HG03280 (cell line): Measurements from ENCODE around the gene NOTCH1.
"Not testable (repeated sequence)": the region's sequence is repeated elsewhere in the genome, so short reads cannot be mapped to it uniquely, and the experiment has no call there.

ENCODE experiments used
- ATAC-seq: cut with Tn5 transposase; IDR thresholded peaks from one replicate; pipeline ENCODE4 v1.9.1; 2021; ENCODE audit warnings: mild to moderate bottlenecking, moderate library complexity; ENCODE audit not compliant: unreplicated experiment

The NOTCH1 gene

GRCh38 chr9:136565086-136565714 is 19.4 kb upstream of the NOTCH1 start:
- no peak for ATAC-seq

- ATAC-seq = no peak
Observed at GRCh38 chr9:136564379-136564988, 18.6 kb upstream of the NOTCH1 start.

GRCh38 chr9:136563646-136564325 is 17.9 kb upstream of the NOTCH1 start:
- no peak for ATAC-seq

GRCh38 chr9:136562746-136563495 is 17.1 kb upstream of the NOTCH1 start:
- ATAC-seq = no peak

- no peak for ATAC-seq
Observed at GRCh38 chr9:136561779-136562178, 15.9 kb upstream of the NOTCH1 start.

GRCh38 chr9:136560586-136560985 is 14.7 kb upstream of the NOTCH1 start:
- ATAC-seq = no peak

GRCh38 chr9:136559371-136559770 is 13.5 kb upstream of the NOTCH1 start:
- not testable (repeated sequence) for ATAC-seq

GRCh38 chr9:136558846-136559245 is 13.0 kb upstream of the NOTCH1 start:
- not testable (repeated sequence) for ATAC-seq

GRCh38 chr9:136558373-136558772 is 12.5 kb upstream of the NOTCH1 start:
- ATAC-seq = no peak

GRCh38 chr9:136557036-136557435 is 11.2 kb upstream of the NOTCH1 start:
- ATAC-seq = no peak

- no peak for ATAC-seq
Observed at GRCh38 chr9:136556166-136556565, 10.3 kb upstream of the NOTCH1 start.

GRCh38 chr9:136554870-136555269 is 9.0 kb upstream of the NOTCH1 start:
- no peak for ATAC-seq

- ATAC-seq = no peak
Observed at GRCh38 chr9:136553581-136553980, 7.7 kb upstream of the NOTCH1 start.

- no peak for ATAC-seq
Observed at GRCh38 chr9:136552117-136552703, 6.4 kb upstream of the NOTCH1 start.

GRCh38 chr9:136551401-136552116 is 5.7 kb upstream of the NOTCH1 start:
- no peak for ATAC-seq

- no peak for ATAC-seq
Observed at GRCh38 chr9:136550439-136551289, 4.8 kb upstream of the NOTCH1 start.

GRCh38 chr9:136549010-136549980 is 3.4 kb upstream of the NOTCH1 start:
- no peak for ATAC-seq

- ATAC-seq = no peak
Observed at GRCh38 chr9:136547508-136548215, 1.8 kb upstream of the NOTCH1 start.
